COLO829 (cell line): ENCODE data around the gene MAST4.

Source experiments
- DNase-seq: peaks from one replicate; pipeline ENCODE4 v3.0.0; 2012; ENCODE audit warnings: low spot score

Gene MAST4

GRCh38 chr5:66993448-66993847, 397.3 kb downstream of the MAST4 start:
- no peak for DNase-seq

GRCh38 chr5:66993882-66994281, 397.7 kb downstream of the MAST4 start:
- DNase-seq = no peak

- DNase-seq = no peak
Observed at GRCh38 chr5:66994790-66995189, 398.6 kb downstream of the MAST4 start.

- no peak for DNase-seq
Observed at GRCh38 chr5:67000794-67001475, 404.7 kb downstream of the MAST4 start.

- DNase-seq = no peak
Observed at GRCh38 chr5:67002832-67003684, 406.9 kb downstream of the MAST4 start.

GRCh38 chr5:67003685-67003934, 407.4 kb downstream of the MAST4 start:
- no peak for DNase-seq

- peak; percentile 8 for DNase-seq
Observed at GRCh38 chr5:67003935-67004729, 407.9 kb downstream of the MAST4 start.

- DNase-seq = no peak
Observed at GRCh38 chr5:67004730-67005350, 408.6 kb downstream of the MAST4 start.

- DNase-seq = no peak
Observed at GRCh38 chr5:67005737-67006499, 409.7 kb downstream of the MAST4 start.

- DNase-seq = no peak
Observed at GRCh38 chr5:67006500-67006848, 410.3 kb downstream of the MAST4 start.

- DNase-seq = no peak
Observed at GRCh38 chr5:67009028-67009427, 412.8 kb downstream of the MAST4 start.

- no peak for DNase-seq
Observed at GRCh38 chr5:67010684-67011409, 414.7 kb downstream of the MAST4 start.

GRCh38 chr5:67011422-67011821, 415.2 kb downstream of the MAST4 start:
- no peak for DNase-seq

- DNase-seq = no peak
Observed at GRCh38 chr5:67012171-67012570, 416.0 kb downstream of the MAST4 start.

- DNase-seq = no peak
Observed at GRCh38 chr5:67013719-67014118, 417.5 kb downstream of the MAST4 start.

GRCh38 chr5:67014191-67014590, 418.0 kb downstream of the MAST4 start:
- DNase-seq = no peak

GRCh38 chr5:67014957-67015400, 418.8 kb downstream of the MAST4 start:
- no peak for DNase-seq

GRCh38 chr5:67015541-67016191, 419.5 kb downstream of the MAST4 start:
- no peak for DNase-seq

GRCh38 chr5:67019065-67019845, 423.1 kb downstream of the MAST4 start:
- DNase-seq = no peak
